Measurements from ENCODE around the gene ASS1.

- no peak for TF ChIP-seq EZH2phosphoT487 (IDR thresholded peaks at IDR 0.05; ENCODE audit: low read length)
- no peak for TF ChIP-seq CTCF (IDR thresholded peaks at IDR 0.05; ENCODE audit: low read length)
These were observed 48.3 kb downstream of the ASS1 start for GRCh38 chr9:130493021-130493420.

Data from MM.1S (cell line).